ENCODE results near the gene MACROD2. TPM values are rescaled to one million over a fixed set of nuclear protein-coding genes. Genes with fewer than 3 reads are reported as not detected.

Gene MACROD2
- total RNA-seq, 1 donor from 2014 or later = 6.4 TPM

GRCh38 chr20:15913391-15914025 lies 1918.2 kb downstream of the MACROD2 start:
- H3K27ac Mint-ChIP-seq (ENCODE audit: unreplicated experiment) = no peak overlapping the region
- DNase-seq (ENCODE audit: low read depth, low spot score) = no peak
- no peaks in the 10 kb centered on the region for H3K27me3 Mint-ChIP-seq (ENCODE audit: low read depth)
- peaks cover 2% of the 10 kb centered on the region for H3K9me3 Mint-ChIP-seq
- TF ChIP-seq, protein P1, sequence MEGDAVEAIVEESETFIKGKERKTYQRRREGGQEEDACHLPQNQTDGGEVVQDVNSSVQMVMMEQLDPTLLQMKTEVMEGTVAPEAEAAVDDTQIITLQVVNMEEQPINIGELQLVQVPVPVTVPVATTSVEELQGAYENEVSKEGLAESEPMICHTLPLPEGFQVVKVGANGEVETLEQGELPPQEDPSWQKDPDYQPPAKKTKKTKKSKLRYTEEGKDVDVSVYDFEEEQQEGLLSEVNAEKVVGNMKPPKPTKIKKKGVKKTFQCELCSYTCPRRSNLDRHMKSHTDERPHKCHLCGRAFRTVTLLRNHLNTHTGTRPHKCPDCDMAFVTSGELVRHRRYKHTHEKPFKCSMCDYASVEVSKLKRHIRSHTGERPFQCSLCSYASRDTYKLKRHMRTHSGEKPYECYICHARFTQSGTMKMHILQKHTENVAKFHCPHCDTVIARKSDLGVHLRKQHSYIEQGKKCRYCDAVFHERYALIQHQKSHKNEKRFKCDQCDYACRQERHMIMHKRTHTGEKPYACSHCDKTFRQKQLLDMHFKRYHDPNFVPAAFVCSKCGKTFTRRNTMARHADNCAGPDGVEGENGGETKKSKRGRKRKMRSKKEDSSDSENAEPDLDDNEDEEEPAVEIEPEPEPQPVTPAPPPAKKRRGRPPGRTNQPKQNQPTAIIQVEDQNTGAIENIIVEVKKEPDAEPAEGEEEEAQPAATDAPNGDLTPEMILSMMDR (conservative IDR thresholded peaks at IDR 0.05) = no peak
- H3K4me3 Mint-ChIP-seq = no peak overlapping the region
- no peaks in the 10 kb centered on the region for H3K36me3 Mint-ChIP-seq (ENCODE audit: low read depth)
- H3K4me1 Mint-ChIP-seq = peaks cover 4% of the 10 kb centered on the region

GRCh38 chr20:15916623-15917022 lies 1921.3 kb downstream of the MACROD2 start:
- TF ChIP-seq, protein P1 (conservative IDR thresholded peaks at IDR 0.05) = no peak
- Mint-ChIP-seq H3K4me3 (no peak overlapping the region), H3K9me3 (no peaks in the 10 kb centered on the region), H3K27ac (ENCODE audit: unreplicated experiment) (no peak overlapping the region), H3K36me3 (ENCODE audit: low read depth) (no peaks in the 10 kb centered on the region), H3K27me3 (ENCODE audit: low read depth) (no peaks in the 10 kb centered on the region), H3K4me1 (peaks cover 4% of the 10 kb centered on the region)
- no peak for DNase-seq (ENCODE audit: low read depth, low spot score)

DNA sequence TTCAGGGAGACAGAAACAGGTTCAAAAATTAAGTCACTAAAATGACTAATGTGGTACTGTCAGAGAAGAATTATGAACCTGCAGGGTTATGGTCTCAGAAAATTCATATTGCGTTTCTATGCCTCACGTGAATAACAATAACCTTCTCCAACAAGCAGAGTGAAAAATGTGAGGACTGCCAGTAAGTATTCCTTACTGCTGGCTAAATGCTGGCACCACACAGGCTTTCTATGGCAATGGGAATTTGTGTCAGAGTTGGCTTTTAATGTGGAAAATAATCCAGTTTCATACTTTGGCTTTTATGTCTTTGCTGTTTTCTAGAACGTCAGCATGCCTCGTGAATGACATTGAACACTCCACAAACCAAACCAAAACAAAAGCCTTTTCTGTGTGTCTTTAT lies 1922.0 kb downstream of the MACROD2 start:
- H3K27me3 Mint-ChIP-seq (ENCODE audit: low read depth) = no peaks in the 10 kb centered on the region
- TF ChIP-seq, protein P1 (conservative IDR thresholded peaks at IDR 0.05) = no peak
- no peak for DNase-seq (ENCODE audit: low read depth, low spot score)
- no peak overlapping the region for H3K27ac Mint-ChIP-seq (ENCODE audit: unreplicated experiment)
- no peak overlapping the region for H3K4me3 Mint-ChIP-seq
- H3K9me3 Mint-ChIP-seq = no peaks in the 10 kb centered on the region
- H3K36me3 Mint-ChIP-seq (ENCODE audit: low read depth) = no peaks in the 10 kb centered on the region
- H3K4me1 Mint-ChIP-seq = peaks cover 4% of the 10 kb centered on the region

DNA sequence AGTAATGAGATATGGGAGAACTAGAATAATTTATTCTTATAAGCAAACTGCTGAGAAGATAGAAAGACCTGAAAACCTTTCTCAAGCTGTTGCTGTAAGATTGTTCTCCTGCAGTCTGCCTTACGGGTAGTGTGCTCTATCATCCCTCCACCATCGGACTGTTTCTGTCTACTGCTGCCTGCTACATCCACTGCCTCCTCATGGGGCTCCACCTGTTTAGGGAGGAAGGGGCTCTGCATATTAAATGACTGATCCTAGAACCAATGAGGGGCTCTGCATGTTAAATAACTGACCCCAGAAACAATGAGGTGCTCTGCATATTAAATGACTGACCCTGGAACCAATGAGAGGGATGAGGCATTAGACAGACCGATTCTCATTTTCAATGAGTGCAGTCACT lies 1923.3 kb downstream of the MACROD2 start:
- Mint-ChIP-seq H3K9me3 (no peaks in the 10 kb centered on the region), H3K27me3 (ENCODE audit: low read depth) (no peaks in the 10 kb centered on the region), H3K27ac (ENCODE audit: unreplicated experiment) (no peak overlapping the region), H3K4me3 (no peak overlapping the region), H3K36me3 (ENCODE audit: low read depth) (no peaks in the 10 kb centered on the region), H3K4me1 (peaks cover 4% of the 10 kb centered on the region)
- no peak for DNase-seq (ENCODE audit: low read depth, low spot score)
- TF ChIP-seq, protein P1 (conservative IDR thresholded peaks at IDR 0.05) = no peak

- Mint-ChIP-seq H3K36me3 (ENCODE audit: low read depth) (no peaks in the 10 kb centered on the region), H3K27ac (ENCODE audit: unreplicated experiment) (no peak overlapping the region), H3K27me3 (ENCODE audit: low read depth) (no peaks in the 10 kb centered on the region), H3K4me1 (peaks cover 4% of the 10 kb centered on the region), H3K9me3 (no peaks in the 10 kb centered on the region), H3K4me3 (no peak overlapping the region)
- no peak for DNase-seq (ENCODE audit: low read depth, low spot score)
- TF ChIP-seq, protein P1 (conservative IDR thresholded peaks at IDR 0.05) = no peak
Measured at GRCh38 chr20:15919118-15919517, 1923.8 kb downstream of the MACROD2 start.

All from neural crest cell (in vitro differentiated cells).